HepG2 (cell line): Measurements from ENCODE around the gene CASP7. TPM values are rescaled to one million over a fixed set of nuclear protein-coding genes. Genes with fewer than 3 reads are reported as not detected.

Source experiments
- ATAC-seq: fragments of 200-7000 bp; cut with Tn5 transposase; 3 replicates; pipeline ENCODE4 v1.9.1; 2020; ENCODE audit warnings: mild to moderate bottlenecking, moderate library complexity
- BruUV-seq: library from RNA; stranded (reverse); fragments of 400-500 nt; replicated peaks from 2 replicates; lab custom pipeline; 2021; lab: Mats Ljungman, UMichigan
- CTCF ChIA-PET: fragments of 300-600 bp; formaldehyde crosslinking; extraction: SDS; loops from one replicate; lab custom pipeline; 2021; ENCODE audit warnings: low total read pairs, inconsistent platforms, low intra/inter-chr PET ratio; lab: Yijun Ruan, JAX
- POLR2A ChIA-PET: fragments of 350-600 bp; sonication (Branson Sonifier 250); formaldehyde crosslinking; loops from one replicate; lab custom pipeline; 2020; ENCODE audit warnings: antibody characterized with exemption, inconsistent platforms; lab: Yijun Ruan, JAX
- DNase-seq: peaks from one replicate; pipeline ENCODE4 v3.0.0-alpha.2; 2015; ENCODE audit warnings: low spot score
- FAIRE-seq: peaks from 3 replicates; lab custom pipeline; 2011; peaks lifted over from hg19 to GRCh38; lab: Jason Lieb, UNC
- H2AFZ ChIP-seq: one replicate; pipeline ENCODE4 v1.6.1; 2011; ENCODE audit warnings: low read length, inconsistent platforms
- H3K27ac ChIP-seq: fragments of 300-600 bp; 3 replicates; pipeline ENCODE4 v1.8.0; 2011; ENCODE audit warnings: mixed run types, mild to moderate bottlenecking, mixed read lengths, low read length, inconsistent platforms; ENCODE audit not compliant: insufficient read depth; ENCODE audit errors: extremely low read length
- H3K27me3 ChIP-seq, 2 experiments: fragments of 200-600 bp in 1 of 2; 2 replicates in 1 of 2; 3 replicates in 1 of 2; pipeline versions ENCODE4 v1.6.0 to v1.8.0; 2011; ENCODE audit warnings: low read length in 2 of 2, mild to moderate bottlenecking in 2 of 2, moderate library complexity in 2 of 2, inconsistent platforms in 1 of 2; ENCODE audit not compliant: insufficient read depth in 2 of 2, control insufficient read depth in 1 of 2
- H3K36me3 ChIP-seq, 2 experiments: fragments of 200-600 bp in 1 of 2; replicated peaks in 1 of 2; 2 replicates in 1 of 2; 3 replicates in 1 of 2; pipeline versions ENCODE4 v1.5.1 to v1.8.0; 2011; ENCODE audit warnings: low read length in 2 of 2, inconsistent platforms in 1 of 2; ENCODE audit not compliant: insufficient read depth in 2 of 2, control insufficient read depth in 1 of 2
- H3K4me1 ChIP-seq: 2 replicates; pipeline ENCODE4 v1.5.1; 2012; ENCODE audit warnings: low read length, inconsistent platforms; ENCODE audit not compliant: insufficient read depth
- H3K4me2 ChIP-seq: 2 replicates; pipeline ENCODE4 v1.6.0; 2011; ENCODE audit warnings: low read depth, low read length, inconsistent platforms
- H3K4me3 ChIP-seq, 3 experiments: fragments of 200-600 bp in 1 of 3; sonication (generic), shearing (Covaris generic) in 1 of 3; replicated peaks in 1 of 3; 2 replicates each; pipeline ENCODE4 v1.5.1; 2011 to 2016; ENCODE audit warnings: low read length in 3 of 3, inconsistent platforms in 2 of 3, low read depth in 2 of 3, mild to moderate bottlenecking in 2 of 3, control low read depth in 1 of 3, mixed read lengths in 1 of 3; ENCODE audit not compliant: insufficient read depth in 1 of 3
- H3K79me2 ChIP-seq: one replicate; pipeline ENCODE4 v1.6.1; 2011; ENCODE audit warnings: low read length, inconsistent platforms; ENCODE audit not compliant: insufficient read depth
- H3K9ac ChIP-seq: 2 replicates; pipeline ENCODE4 v1.6.0; 2011; ENCODE audit warnings: mild to moderate bottlenecking, low read depth, low read length, inconsistent platforms; ENCODE audit not compliant: insufficient read depth
- H3K9me3 ChIP-seq: 2 replicates; pipeline ENCODE4 v1.5.1; 2012; ENCODE audit warnings: mild to moderate bottlenecking, low read length
- H4K20me1 ChIP-seq: 2 replicates; pipeline ENCODE4 v1.6.0; 2011; ENCODE audit warnings: inconsistent platforms, mild to moderate bottlenecking, low read length, moderate library complexity; ENCODE audit not compliant: insufficient read depth
- CCDC6 ChIP-seq: sonication (generic); formaldehyde crosslinking; IDR thresholded peaks from 2 replicates; pipeline ENCODE4 v1.8.1; 2022; ENCODE audit warnings: mild to moderate bottlenecking, missing genetic modification reagents, moderate library complexity
- FOXO1 ChIP-seq: sonication (generic); formaldehyde crosslinking; IDR thresholded peaks from 2 replicates; pipeline ENCODE4 v1.4.0; 2020; ENCODE audit warnings: missing genetic modification reagents
- FOXO4 ChIP-seq: sonication (generic); formaldehyde crosslinking; conservative IDR thresholded peaks from 2 replicates; pipeline ENCODE4 v1.8.1; 2023; ENCODE audit warnings: missing genetic modification reagents
- GMEB2 ChIP-seq: IDR thresholded peaks from 2 replicates; pipeline ENCODE4 v1.6.1; 2016; ENCODE audit warnings: missing biosample characterization, missing genetic modification reagents, low read depth
- MAF1 ChIP-seq: sonication (generic); formaldehyde crosslinking; IDR thresholded peaks from 2 replicates; pipeline ENCODE4 v1.5.0; 2020; ENCODE audit warnings: missing genetic modification reagents, borderline replicate concordance
- MTERF4 ChIP-seq: sonication (generic); formaldehyde crosslinking; IDR thresholded peaks from 2 replicates; pipeline ENCODE4 v1.8.0; 2023; ENCODE audit warnings: mild to moderate bottlenecking, missing genetic modification reagents
- NFE2 ChIP-seq: sonication (generic); formaldehyde crosslinking; IDR thresholded peaks from 2 replicates; pipeline ENCODE4 v1.4.0; 2020; ENCODE audit warnings: missing genetic modification reagents
- NFE2L1 ChIP-seq: sonication (generic); formaldehyde crosslinking; IDR thresholded peaks from 2 replicates; pipeline ENCODE4 v1.4.0; 2020; ENCODE audit warnings: missing genetic modification reagents, mild to moderate bottlenecking, borderline replicate concordance
- TFAP4 ChIP-seq: sonication (generic); IDR thresholded peaks from 2 replicates; pipeline ENCODE4 v1.6.1; 2016; ENCODE audit warnings: low read depth, borderline replicate concordance
- ZNF101 ChIP-seq: sonication (generic); formaldehyde crosslinking; IDR thresholded peaks from 2 replicates; pipeline ENCODE4 v1.4.0; 2020; ENCODE audit warnings: mild to moderate bottlenecking, low read depth, missing genetic modification reagents, borderline replicate concordance
- ZNF510 ChIP-seq: sonication (generic); formaldehyde crosslinking; IDR thresholded peaks from 2 replicates; pipeline ENCODE4 v1.4.0; 2020; ENCODE audit warnings: low read depth, mild to moderate bottlenecking, missing genetic modification reagents
- WGBS: methylation state at CpG from one replicate; pipeline ENCODE4 v1.1.6; 2017; ENCODE audit warnings: low lambda C conversion rate; 5-methylcytosine and 5-hydroxymethylcytosine counted together
- in situ Hi-C: cut with HindIII; loops from 2 replicates; pipeline ENCODE4 v1.10.0; 2017; ENCODE audit warnings: low pct_unique_long_range_greater_than_20kb; ENCODE audit not compliant: extremely low pct_ligation_motif_present
- intact Hi-C: fragments of 100-400 bp; cut with micrococcal nuclease; formaldehyde crosslinking; loops from one replicate; pipeline ENCODE4 v1.10.0; 2022; ENCODE audit not compliant: unreplicated experiment
- polyA plus RNA-seq, 8 experiments: library from polyadenylated mRNA; depleted of rRNA in 3 of 8; stranded (reverse) in 7 of 8; unstranded in 1 of 8; fragments of >200 nt; fragmentation: Illumina TruSeq in 4 of 8; extraction: Trizol in 4 of 8; gene quantifications; 2 replicates each; pipeline versions ENCODE4 v1.2.1 to v1.2.3, GENCODE V29; 2011 to 2016; ENCODE audit warnings: low read depth in 4 of 8, missing spikeins in 1 of 8, mixed read lengths in 1 of 8; ENCODE audit not compliant: insufficient read depth in 1 of 8
- total RNA-seq, 5 experiments: library from RNA; depleted of rRNA; stranded (reverse); fragments of >200 nt; fragmentation: Illumina TruSeq; extraction: Trizol; gene quantifications; 2 replicates each; pipeline ENCODE4 v1.2.3, GENCODE V29; 2016; ENCODE audit warnings: low read depth in 1 of 5

The CASP7 gene
- total and polyA plus RNA-seq, 2 of the 13 experiments (the other 11 are each of a cell fraction or from before 2014, with no cell fraction given): 11.9 to 39.3 TPM

GRCh38 chr10:113765910-113766309 is 86.2 kb downstream of the CASP7 start:
- ATAC-seq (no peak), DNase-seq (no peak), FAIRE-seq (no peak)
- intact Hi-C loops: no loop called here
- in situ Hi-C loops: no loop called here
- TF ChIP-seq TFAP4 (no peak), MTERF4 (CRISPR knock-in tag) (no peak), GMEB2 (no peak), NFE2L1 (CRISPR knock-in tag) (no peak), NFE2 (CRISPR knock-in tag) (no peak), CCDC6 (CRISPR knock-in tag) (no peak), MAF1 (no peak), FOXO4 (no peak), ZNF510 (CRISPR knock-in tag) (no peak), FOXO1 (CRISPR knock-in tag) (no peak), ZNF101 (CRISPR knock-in tag) (no peak)
- WGBS: 2% methylated on average over 3 of the region's 3 CpGs
- Histone ChIP-seq H2AFZ (no peak overlapping the region), H3K4me3 (no peak overlapping the region), H3K9ac (no peak overlapping the region), H3K9me3 (no peaks in the 10 kb centered on the region), H4K20me1 (no peaks in the 10 kb centered on the region), H3K4me2 (no peak overlapping the region), H3K36me3 (no peaks in the 10 kb centered on the region), H3K4me1 (no peaks in the 10 kb centered on the region), H3K27me3 (peaks cover 0 to 15% of the 10 kb centered on the region in 2 experiments; a peak in 1 of 5 replicates), H3K27ac (no peak overlapping the region), H3K79me2 (no peaks in the 10 kb centered on the region)
- CTCF ChIA-PET: no interaction called here
- BruUV-seq: no TSS peak
- POLR2A ChIA-PET: no interaction called here
